ENCODE results near the gene BEGAIN. TPM values are rescaled to one million over a fixed set of nuclear protein-coding genes. Genes with fewer than 3 reads are reported as not detected.

BEGAIN gene
- total RNA-seq, 4 donors from 2014 or later, result 0.68 to 2.8 (median 1.1) TPM

GRCh38 chr14:100575266-100575995, 11.8 kb downstream of the BEGAIN start:
- no peak overlapping the region for H3K27ac ChIP-seq
- 80% methylated on average over 5 of the region's 11 CpGs for WGBS
- DNase-seq (ENCODE audit: low spot score in 2 of 2), result peak in 1 of 2 donors; percentile 44
- TF ChIP-seq POLR2AphosphoS5 (IDR thresholded peaks at IDR 0.05) (no peak), CTCF (IDR thresholded peaks at IDR 0.05) (no peak), EP300 (IDR thresholded peaks at IDR 0.05) (no peak), POLR2A (IDR thresholded peaks at IDR 0.05) (no peak)
- no peaks in the 10 kb centered on the region for H3K36me3 ChIP-seq
- no peaks in the 10 kb centered on the region for H3K4me1 ChIP-seq
- peaks cover 36% of the 10 kb centered on the region for H3K27me3 ChIP-seq
- H3K9me3 ChIP-seq, result no peaks in the 10 kb centered on the region
- no peak overlapping the region for H3K4me3 ChIP-seq

- H3K27ac ChIP-seq, result no peak overlapping the region
- no peaks in the 10 kb centered on the region for H3K36me3 ChIP-seq
- TF ChIP-seq POLR2A (IDR thresholded peaks at IDR 0.05), result no peak
- TF ChIP-seq POLR2AphosphoS5 (IDR thresholded peaks at IDR 0.05), result no peak
- no peak for TF ChIP-seq CTCF (IDR thresholded peaks at IDR 0.05)
- TF ChIP-seq EP300 (IDR thresholded peaks at IDR 0.05), result no peak
- H3K9me3 ChIP-seq, result no peaks in the 10 kb centered on the region
- peaks cover 43% of the 10 kb centered on the region for H3K27me3 ChIP-seq
- H3K4me3 ChIP-seq, result no peak overlapping the region
- H3K4me1 ChIP-seq, result no peaks in the 10 kb centered on the region
- DNase-seq (ENCODE audit: low spot score in 2 of 2), result no peak
- WGBS, result 73% methylated on average over 6 of the region's 7 CpGs
Measured at GRCh38 chr14:100574642-100575031, 12.6 kb downstream of the BEGAIN start.

GRCh38 chr14:100573757-100574641, 13.2 kb downstream of the BEGAIN start:
- H3K4me3 ChIP-seq, result no peak overlapping the region
- no peaks in the 10 kb centered on the region for H3K36me3 ChIP-seq
- 77% methylated on average over 17 of the region's 27 CpGs for WGBS
- H3K27ac ChIP-seq, result no peak overlapping the region
- H3K27me3 ChIP-seq, result peaks cover 49% of the 10 kb centered on the region
- TF ChIP-seq CTCF (IDR thresholded peaks at IDR 0.05) (no peak), POLR2A (IDR thresholded peaks at IDR 0.05) (no peak), POLR2AphosphoS5 (IDR thresholded peaks at IDR 0.05) (no peak), EP300 (IDR thresholded peaks at IDR 0.05) (no peak)
- H3K4me1 ChIP-seq, result peaks cover under 1% of the 10 kb centered on the region
- no peak for DNase-seq (ENCODE audit: low spot score in 2 of 2)
- H3K9me3 ChIP-seq, result no peaks in the 10 kb centered on the region

- Histone ChIP-seq H3K4me1 (peaks cover 9% of the 10 kb centered on the region), H3K27ac (no peak overlapping the region), H3K27me3 (peaks cover 58% of the 10 kb centered on the region), H3K36me3 (no peaks in the 10 kb centered on the region), H3K9me3 (no peaks in the 10 kb centered on the region), H3K4me3 (no peak overlapping the region)
- DNase-seq (ENCODE audit: low spot score in 2 of 2), result no peak
- 12% methylated on average over 13 of the region's 18 CpGs for WGBS
- TF ChIP-seq CTCF (IDR thresholded peaks at IDR 0.05), result no peak
- TF ChIP-seq POLR2A (IDR thresholded peaks at IDR 0.05), result no peak
- no peak for TF ChIP-seq EP300 (IDR thresholded peaks at IDR 0.05)
- TF ChIP-seq POLR2AphosphoS5 (IDR thresholded peaks at IDR 0.05), result no peak
Measured at GRCh38 chr14:100573002-100573756, 14.0 kb downstream of the BEGAIN start.

Measured in suprapubic skin (tissue), 4 donors.